Transverse colon (tissue), 4 donors: ENCODE measurements around the gene NFAM1.

Experiments
- EP300 ChIP-seq: sonication (generic); formaldehyde crosslinking; IDR thresholded peaks from one replicate; pipeline ENCODE4 v1.6.1; 2017; ENCODE audit warnings: antibody characterized with exemption, low read depth
- POLR2A ChIP-seq: fragments of 450-650 bp; IDR thresholded peaks from one replicate; pipeline ENCODE4 v1.6.1; 2016; ENCODE audit warnings: antibody characterized with exemption, mild to moderate bottlenecking, moderate library complexity
- POLR2AphosphoS5 ChIP-seq, 3 donors: sonication (generic); formaldehyde crosslinking; IDR thresholded peaks; one replicate each; pipeline ENCODE4 v1.6.1; 2016; ENCODE audit warnings: antibody characterized with exemption in 3 of 3
- TF ChIP-seq, protein P1 (sequence below), 5 experiments: fragments of 200-600 bp in 3 of 5; fragments of 450-650 bp in 2 of 5; sonication (generic) in 3 of 5; IDR thresholded peaks; 1 replicate in 2 of 5; 2 replicates in 3 of 5; pipeline ENCODE4 v1.5.1; 2016 to 2017; ENCODE audit warnings: antibody characterized with exemption in 5 of 5, inconsistent platforms in 3 of 5, mild to moderate bottlenecking in 2 of 5, moderate library complexity in 1 of 5

DNA sequence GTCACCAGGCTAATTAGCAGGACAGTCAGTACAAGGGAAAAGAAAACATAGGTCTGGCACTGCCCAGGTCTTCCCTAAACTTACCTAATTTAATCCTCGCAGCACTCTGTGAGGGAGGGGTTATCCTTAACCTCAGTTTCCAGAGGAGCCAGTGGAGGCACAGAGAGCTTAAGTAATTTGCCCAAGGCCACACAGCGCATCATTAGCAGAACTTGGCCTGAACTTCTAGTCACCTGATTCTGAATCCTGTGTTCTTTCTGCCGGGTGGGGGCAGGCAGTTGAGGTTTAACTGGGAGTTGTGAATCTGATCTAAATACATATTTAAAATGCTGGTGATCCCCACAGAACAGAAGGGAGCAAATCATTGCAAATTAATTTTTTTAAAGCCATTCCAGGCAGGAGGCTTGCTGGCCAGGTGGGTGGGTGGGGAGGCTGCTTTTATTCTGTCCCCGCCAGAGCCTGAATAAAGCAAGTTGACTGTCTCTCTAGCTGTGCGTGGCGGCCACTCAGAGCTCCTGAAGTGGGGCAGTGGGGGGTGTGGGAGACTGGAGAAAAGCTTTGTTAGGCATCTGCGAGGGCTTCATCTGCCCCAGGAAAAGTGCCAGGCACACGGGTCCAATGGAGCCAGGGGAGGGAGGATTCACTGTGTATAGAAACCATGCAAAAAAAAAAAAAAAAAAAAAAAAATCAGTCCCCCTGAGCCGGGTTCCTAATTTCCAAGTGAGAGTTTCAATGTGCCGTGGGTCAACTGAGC is 66.1 kb downstream of the NFAM1 start:
- TF ChIP-seq, protein P1, sequence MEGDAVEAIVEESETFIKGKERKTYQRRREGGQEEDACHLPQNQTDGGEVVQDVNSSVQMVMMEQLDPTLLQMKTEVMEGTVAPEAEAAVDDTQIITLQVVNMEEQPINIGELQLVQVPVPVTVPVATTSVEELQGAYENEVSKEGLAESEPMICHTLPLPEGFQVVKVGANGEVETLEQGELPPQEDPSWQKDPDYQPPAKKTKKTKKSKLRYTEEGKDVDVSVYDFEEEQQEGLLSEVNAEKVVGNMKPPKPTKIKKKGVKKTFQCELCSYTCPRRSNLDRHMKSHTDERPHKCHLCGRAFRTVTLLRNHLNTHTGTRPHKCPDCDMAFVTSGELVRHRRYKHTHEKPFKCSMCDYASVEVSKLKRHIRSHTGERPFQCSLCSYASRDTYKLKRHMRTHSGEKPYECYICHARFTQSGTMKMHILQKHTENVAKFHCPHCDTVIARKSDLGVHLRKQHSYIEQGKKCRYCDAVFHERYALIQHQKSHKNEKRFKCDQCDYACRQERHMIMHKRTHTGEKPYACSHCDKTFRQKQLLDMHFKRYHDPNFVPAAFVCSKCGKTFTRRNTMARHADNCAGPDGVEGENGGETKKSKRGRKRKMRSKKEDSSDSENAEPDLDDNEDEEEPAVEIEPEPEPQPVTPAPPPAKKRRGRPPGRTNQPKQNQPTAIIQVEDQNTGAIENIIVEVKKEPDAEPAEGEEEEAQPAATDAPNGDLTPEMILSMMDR (IDR thresholded peaks at IDR 0.05), result no peak
- TF ChIP-seq POLR2AphosphoS5 (IDR thresholded peaks at IDR 0.05) (no peak), POLR2A (no peak), EP300 (no peak)
